GM12878 (cell line): ENCODE data around the gene BBLN. TPM values are rescaled to one million over a fixed set of nuclear protein-coding genes. Genes with fewer than 3 reads are reported as not detected.

Source experiments
- ATAC-seq: fragments of 200-7000 bp; cut with Tn5 transposase; 3 replicates; pipeline ENCODE4 v1.9.1; 2020; ENCODE audit warnings: mild to moderate bottlenecking, moderate library complexity
- BruUV-seq: library from RNA; stranded (reverse); fragments of 400-500 nt; replicated peaks from 2 replicates; lab custom pipeline; 2021; lab: Mats Ljungman, UMichigan
- CTCF ChIA-PET: fragments of 300-600 bp; sonication (Branson Sonifier 250); formaldehyde crosslinking; extraction: SDS; loops from one replicate; lab custom pipeline; 2021; ENCODE audit warnings: inconsistent platforms; lab: Yijun Ruan, JAX
- POLR2A ChIA-PET: fragments of 350-600 bp; formaldehyde crosslinking; extraction: SDS; loops from one replicate; lab custom pipeline; 2021; ENCODE audit warnings: inconsistent platforms; lab: Charles Lee
- RAD21 ChIA-PET: fragments of 300-600 bp; sonication (Branson Sonifier 250); formaldehyde crosslinking; loops from one replicate; lab custom pipeline; 2023; ENCODE audit warnings: antibody characterized with exemption; ENCODE audit not compliant: unreplicated experiment; lab: Charles Lee
- SMC1A ChIA-PET: fragments of 300-600 bp; sonication (Branson Sonifier 250); formaldehyde crosslinking; loops from one replicate; lab custom pipeline; 2023; ENCODE audit not compliant: unreplicated experiment, uncharacterized antibody; lab: Charles Lee
- DNase-seq: peaks from one replicate; pipeline ENCODE4 v3.0.0-alpha.2; 2011; ENCODE audit warnings: low read depth, low spot score
- FAIRE-seq: peaks from 3 replicates; lab custom pipeline; 2011; peaks lifted over from hg19 to GRCh38; lab: Jason Lieb, UNC
- H2AFZ ChIP-seq: 2 replicates; pipeline ENCODE4 v1.6.0; 2011; ENCODE audit warnings: low read depth, low read length, control low read depth; ENCODE audit not compliant: control insufficient read depth
- H3K27ac ChIP-seq: 2 replicates; pipeline ENCODE4 v1.5.1; 2011; ENCODE audit warnings: control low read depth; ENCODE audit not compliant: control insufficient read depth, insufficient read depth
- H3K27me3 ChIP-seq, 2 experiments: replicated peaks in 1 of 2; 2 replicates each; pipeline versions ENCODE4 v1.6.0 to v1.6.1; 2011; ENCODE audit warnings: low read length in 1 of 2; ENCODE audit not compliant: control insufficient read depth in 2 of 2, insufficient read depth in 2 of 2
- H3K36me3 ChIP-seq, 2 experiments: 2 replicates each; pipeline ENCODE4 v1.5.1; 2011; ENCODE audit warnings: low read length in 1 of 2; ENCODE audit not compliant: control insufficient read depth in 2 of 2, insufficient read depth in 2 of 2
- H3K4me1 ChIP-seq: 2 replicates; pipeline ENCODE4 v1.6.1; 2011; ENCODE audit warnings: mild to moderate bottlenecking, low read length, moderate library complexity, mixed read lengths; ENCODE audit not compliant: control insufficient read depth, insufficient read depth
- H3K4me2 ChIP-seq: 2 replicates; pipeline ENCODE4 v1.6.0; 2011; ENCODE audit warnings: control low read depth; ENCODE audit not compliant: control insufficient read depth, insufficient read depth
- H3K4me3 ChIP-seq: fragments of 200-600 bp; sonication (generic); 2 replicates; pipeline ENCODE4 v1.5.1; 2016
- H3K79me2 ChIP-seq: 2 replicates; pipeline ENCODE4 v1.6.0; 2011; ENCODE audit warnings: low read length; ENCODE audit not compliant: control insufficient read depth, insufficient read depth
- H3K9ac ChIP-seq: 2 replicates; pipeline ENCODE4 v1.8.0; 2011; ENCODE audit warnings: low read length, control low read depth, mixed read lengths; ENCODE audit not compliant: control insufficient read depth, insufficient read depth
- H3K9me3 ChIP-seq: replicated peaks from 3 replicates; pipeline ENCODE4 v1.5.1; 2011; ENCODE audit warnings: mild to moderate bottlenecking, low read length; ENCODE audit not compliant: control insufficient read depth, insufficient read depth
- H4K20me1 ChIP-seq: 2 replicates; pipeline ENCODE4 v1.6.0; 2011; ENCODE audit not compliant: control insufficient read depth, insufficient read depth
- ESRRA ChIP-seq: IDR thresholded peaks from 2 replicates; pipeline ENCODE4 v1.6.1; 2012; ENCODE audit warnings: mild to moderate bottlenecking, low read length, improper control_type of control experiment
- HDGF ChIP-seq: fragments of 450-650 bp; IDR thresholded peaks from 2 replicates; pipeline ENCODE4 v1.6.1; 2016; ENCODE audit warnings: antibody characterized with exemption
- KAT2A ChIP-seq: conservative IDR thresholded peaks from 2 replicates; pipeline ENCODE4 v1.6.1; 2011; ENCODE audit warnings: low read depth, low read length; ENCODE audit not compliant: control insufficient read depth
- NBN ChIP-seq: fragments of 450-650 bp; IDR thresholded peaks from 2 replicates; pipeline ENCODE4 v1.6.1; 2016
- PKNOX1 ChIP-seq: fragments of 450-650 bp; IDR thresholded peaks from 2 replicates; pipeline ENCODE4 v1.6.1; 2016; ENCODE audit warnings: mild to moderate bottlenecking
- POLR2A ChIP-seq: IDR thresholded peaks from 2 replicates; pipeline ENCODE4 v1.6.1; 2011; ENCODE audit warnings: low read depth, mild to moderate bottlenecking, low read length
- SPI1 ChIP-seq: IDR thresholded peaks from 2 replicates; pipeline ENCODE4 v1.6.1; 2011; ENCODE audit warnings: low read depth, mild to moderate bottlenecking, low read length, moderate library complexity, borderline replicate concordance; ENCODE audit not compliant: insufficient read depth
- TBL1XR1 ChIP-seq: IDR thresholded peaks from 2 replicates; pipeline ENCODE4 v1.6.1; 2012; ENCODE audit warnings: low read depth, low read length, improper control_type of control experiment
- ZNF24 ChIP-seq: fragments of 450-650 bp; IDR thresholded peaks from 2 replicates; pipeline ENCODE4 v1.6.1; 2017; ENCODE audit warnings: antibody characterized with exemption, mild to moderate bottlenecking
- ZNF274 ChIP-seq: IDR thresholded peaks from one replicate; pipeline ENCODE4 v1.8.0; 2011; ENCODE audit not compliant: insufficient read length, insufficient read depth
- WGBS: methylation state at CpG from one replicate; pipeline ENCODE4 v1.1.6; 2016; ENCODE audit warnings: low lambda C conversion rate; ENCODE audit not compliant: insufficient replicate concordance, insufficient coverage; ENCODE audit errors: missing lambda C conversion rate; 5-methylcytosine and 5-hydroxymethylcytosine counted together
- in situ Hi-C: fragments of 300-500 bp; cut with MboI; formaldehyde crosslinking; loops from 9 replicates; pipeline ENCODE4 v1.14.3; 2018; ENCODE audit warnings: mixed read lengths
- intact Hi-C: fragments of 100-400 bp; cut with micrococcal nuclease; formaldehyde crosslinking; loops from one replicate; pipeline ENCODE4 v1.14.2; 2022; ENCODE audit not compliant: unreplicated experiment
- polyA plus RNA-seq, 11 experiments: library from polyadenylated mRNA; depleted of rRNA in 4 of 11; unstranded in 6 of 11; stranded (reverse) in 5 of 11; fragments of >200 nt; fragmentation: Nextera tagmentation in 4 of 11; fragmentation: Illumina TruSeq in 1 of 11; extraction: Ambion mirVana in 4 of 11; extraction: Trizol in 1 of 11; gene quantifications; 1 replicate in 1 of 11; 2 replicates in 10 of 11; pipeline versions ENCODE4 v1.2.1 to v1.2.3, GENCODE V29; 2011 to 2016; ENCODE audit warnings: inconsistent platforms in 2 of 11, missing spikeins in 2 of 11, low read depth in 1 of 11
- total RNA-seq, 4 experiments: library from RNA; depleted of rRNA in 3 of 4; stranded (reverse); fragments of >200 nt in 3 of 4; fragmentation: Illumina TruSeq in 1 of 4; extraction: Trizol in 1 of 4; gene quantifications; 2 replicates each; pipeline versions ENCODE4 v1.2.1 to v1.2.3, GENCODE V29; 2013 to 2021
- TF ChIP-seq, protein P1 (sequence below): fragments of 450-650 bp; IDR thresholded peaks from 2 replicates; pipeline ENCODE4 v1.6.1; 2017; ENCODE audit warnings: antibody characterized with exemption, mild to moderate bottlenecking, moderate library complexity

BBLN gene
- total and polyA plus RNA-seq, 10 of the 15 experiments (the other 5 are each of a cell fraction or from before 2014, with no cell fraction given) = 3.8 to 194 (median 66.2) TPM

DNA sequence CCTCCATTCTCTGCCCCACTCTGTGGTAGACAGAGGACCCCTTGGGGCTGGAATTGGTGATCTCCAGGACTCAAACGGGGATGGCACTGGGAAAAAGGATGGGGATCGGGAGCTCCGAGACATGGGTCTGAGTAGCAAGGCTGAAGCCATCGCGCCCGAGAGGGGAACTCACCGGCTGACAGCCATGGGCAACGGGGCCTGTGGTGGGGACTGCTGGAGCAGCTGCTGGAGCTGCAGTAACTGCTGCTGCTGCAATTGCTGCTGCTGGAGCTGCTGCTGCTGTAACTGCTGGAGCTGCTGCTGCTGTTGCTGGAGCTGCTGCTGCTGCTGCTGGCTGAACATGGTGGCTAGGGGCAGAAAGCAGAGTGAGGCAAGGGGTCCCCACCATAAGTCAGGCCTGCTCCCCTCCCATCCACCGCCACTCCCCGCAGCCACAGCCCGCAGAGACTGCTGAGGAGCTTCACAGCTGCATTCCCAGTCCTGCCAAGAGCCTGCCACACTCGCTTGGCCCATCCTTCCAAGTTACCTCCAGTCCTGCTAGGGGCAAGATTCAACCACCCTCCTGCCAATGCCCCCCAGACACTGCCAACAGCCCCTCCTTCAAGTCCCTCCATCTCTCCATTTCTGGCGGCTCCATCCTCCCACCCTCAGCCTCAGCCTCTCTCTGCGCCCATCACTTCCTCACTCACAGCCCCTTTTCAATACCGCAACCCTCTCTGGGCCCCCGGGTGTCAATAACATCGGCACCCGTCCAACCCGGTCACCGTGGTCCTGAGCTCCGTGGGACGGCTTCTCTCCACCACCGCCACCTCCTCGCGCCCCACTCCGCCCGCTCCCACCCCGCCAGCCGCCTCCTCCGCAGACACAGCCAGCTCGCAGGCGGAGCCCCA, 30.7 kb downstream of the BBLN start:
- Histone ChIP-seq H3K4me1 (peaks cover 8% of the 10 kb centered on the region), H3K4me3 (peak overlapping the region; percentile 74), H2AFZ (peak overlapping the region; percentile 77), H3K36me3 (no peaks in the 10 kb centered on the region; a peak in 1 of 4 replicates), H3K9ac (peak overlapping the region; percentile 88), H3K27me3 (no peaks in the 10 kb centered on the region), H3K4me2 (peak overlapping the region; percentile 98), H3K9me3 (no peaks in the 10 kb centered on the region), H3K27ac (peak overlapping the region; percentile 58), H3K79me2 (peaks cover 3% of the 10 kb centered on the region; the same call in 1 of the 2 replicates), H4K20me1 (no peaks in the 10 kb centered on the region)
- POLR2A ChIA-PET = interaction anchor here (0.7 to 2.7 kb wide), 4 partner anchors 9 to 209 kb away, joined by 3 to 11 read pairs (median 5); partner anchors contain the start of genes GOLGA2 and SWI5
- intact Hi-C loops = no loop called here
- TSS peak; percentile 66 for BruUV-seq
- TF ChIP-seq, protein P1, sequence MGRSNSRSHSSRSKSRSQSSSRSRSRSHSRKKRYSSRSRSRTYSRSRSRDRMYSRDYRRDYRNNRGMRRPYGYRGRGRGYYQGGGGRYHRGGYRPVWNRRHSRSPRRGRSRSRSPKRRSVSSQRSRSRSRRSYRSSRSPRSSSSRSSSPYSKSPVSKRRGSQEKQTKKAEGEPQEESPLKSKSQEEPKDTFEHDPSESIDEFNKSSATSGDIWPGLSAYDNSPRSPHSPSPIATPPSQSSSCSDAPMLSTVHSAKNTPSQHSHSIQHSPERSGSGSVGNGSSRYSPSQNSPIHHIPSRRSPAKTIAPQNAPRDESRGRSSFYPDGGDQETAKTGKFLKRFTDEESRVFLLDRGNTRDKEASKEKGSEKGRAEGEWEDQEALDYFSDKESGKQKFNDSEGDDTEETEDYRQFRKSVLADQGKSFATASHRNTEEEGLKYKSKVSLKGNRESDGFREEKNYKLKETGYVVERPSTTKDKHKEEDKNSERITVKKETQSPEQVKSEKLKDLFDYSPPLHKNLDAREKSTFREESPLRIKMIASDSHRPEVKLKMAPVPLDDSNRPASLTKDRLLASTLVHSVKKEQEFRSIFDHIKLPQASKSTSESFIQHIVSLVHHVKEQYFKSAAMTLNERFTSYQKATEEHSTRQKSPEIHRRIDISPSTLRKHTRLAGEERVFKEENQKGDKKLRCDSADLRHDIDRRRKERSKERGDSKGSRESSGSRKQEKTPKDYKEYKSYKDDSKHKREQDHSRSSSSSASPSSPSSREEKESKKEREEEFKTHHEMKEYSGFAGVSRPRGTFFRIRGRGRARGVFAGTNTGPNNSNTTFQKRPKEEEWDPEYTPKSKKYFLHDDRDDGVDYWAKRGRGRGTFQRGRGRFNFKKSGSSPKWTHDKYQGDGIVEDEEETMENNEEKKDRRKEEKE = no peak
- TF ChIP-seq POLR2A = no peak
- no peak for TF ChIP-seq KAT2A
- TF ChIP-seq NBN = peak; percentile 42; the same call in 1 of the 2 replicates
- no peak for TF ChIP-seq TBL1XR1
- TF ChIP-seq ZNF274 = no peak
- TF ChIP-seq PKNOX1 = peak; percentile 49; the same call in 1 of the 2 replicates
- no peak for TF ChIP-seq ZNF24
- TF ChIP-seq SPI1 = peak; percentile 24; the same call in 1 of the 2 replicates
- TF ChIP-seq ESRRA = no peak
- peak; percentile 93; the same call in 1 of the 2 replicates for TF ChIP-seq HDGF
- DNase-seq (no peak), FAIRE-seq (no peak), ATAC-seq (peak; percentile 58)
- RAD21 ChIA-PET = interaction anchor here (0.9 to 1.7 kb wide), 4 partner anchors 9 to 151 kb away, joined by 3 to 11 read pairs (median 4); partner anchors contain the start of gene BBLN
- in situ Hi-C loops = no loop called here
- SMC1A ChIA-PET = interaction anchor here (0.6 to 1.4 kb wide), 3 partner anchors 8 to 268 kb away, joined by 3 to 5 read pairs (median 3); partner anchors contain the start of gene BBLN
- 25% methylated on average over 25 of the region's 32 CpGs for WGBS
- CTCF ChIA-PET = interaction anchor here (0.5 to 1.8 kb wide), 14 partner anchors 8 to 492 kb away, joined by 3 to 7 read pairs (median 4); partner anchors contain the start of gene DNM1
